Activated CD4-positive, alpha-beta T cell treated with anti-CD3 and anti-CD28 coated beads for 1 hour (primary cell): ENCODE results near the gene DYNLT5.
"Not testable (repeated sequence)": the region's sequence is repeated elsewhere in the genome, so short reads cannot be mapped to it uniquely, and the experiment has no call there.

ENCODE experiments used
- DNase-seq: peaks from one replicate; pipeline ENCODE4 v3.0.0-alpha.2; 2020

Gene DYNLT5

GRCh38 chr1:66752000-66752592 is at the start of gene DYNLT5:
DYNLT5 (plus strand) TSS chr1:66752459; CDS start chr1:66754659, 2,200 bp downstream.
- no peak for DNase-seq

- DNase-seq = no peak
Measured at GRCh38 chr1:66704177-66704875, 47.9 kb upstream of the DYNLT5 start.

- DNase-seq = no peak
Measured at GRCh38 chr1:66705110-66705509, 47.1 kb upstream of the DYNLT5 start.

GRCh38 chr1:66711420-66711819 is 40.8 kb upstream of the DYNLT5 start:
- no peak for DNase-seq

GRCh38 chr1:66712839-66713238 is 39.4 kb upstream of the DYNLT5 start:
- no peak for DNase-seq

- no peak for DNase-seq
Measured at GRCh38 chr1:66723985-66724384, 28.3 kb upstream of the DYNLT5 start.

- DNase-seq = no peak
Measured at GRCh38 chr1:66725885-66726665, 26.2 kb upstream of the DYNLT5 start.

GRCh38 chr1:66728021-66728420 is 24.2 kb upstream of the DYNLT5 start:
- DNase-seq = no peak

- DNase-seq = not testable (repeated sequence)
Measured at GRCh38 chr1:66728716-66729115, 23.5 kb upstream of the DYNLT5 start.

GRCh38 chr1:66729119-66729518 is 23.1 kb upstream of the DYNLT5 start:
- DNase-seq = no peak

GRCh38 chr1:66729523-66729922 is 22.7 kb upstream of the DYNLT5 start:
- DNase-seq = no peak

- no peak for DNase-seq
Measured at GRCh38 chr1:66730462-66730861, 21.8 kb upstream of the DYNLT5 start.

GRCh38 chr1:66731170-66731865 is 20.9 kb upstream of the DYNLT5 start:
- no peak for DNase-seq

GRCh38 chr1:66732407-66733166 is 19.7 kb upstream of the DYNLT5 start:
- no peak for DNase-seq

GRCh38 chr1:66733348-66734017 is 18.8 kb upstream of the DYNLT5 start:
- no peak for DNase-seq

- DNase-seq = not testable (repeated sequence)
Measured at GRCh38 chr1:66734531-66734930, 17.7 kb upstream of the DYNLT5 start.

GRCh38 chr1:66737836-66738235 is 14.4 kb upstream of the DYNLT5 start:
- no peak for DNase-seq

- no peak for DNase-seq
Measured at GRCh38 chr1:66739401-66740157, 12.7 kb upstream of the DYNLT5 start.

- no peak for DNase-seq
Measured at GRCh38 chr1:66745451-66745850, 6.8 kb upstream of the DYNLT5 start.

- no peak for DNase-seq
Measured at GRCh38 chr1:66747501-66747900, 4.8 kb upstream of the DYNLT5 start.

GRCh38 chr1:66750577-66750976 is 1.7 kb upstream of the DYNLT5 start:
- DNase-seq = no peak
